NCI-H146 (cell line): Measurements from ENCODE around the gene ADI1.
"Not testable (repeated sequence)": the region's sequence is repeated elsewhere in the genome, so short reads cannot be mapped to it uniquely, and the experiment has no call there.

Experiments
- DNase-seq: peaks from one replicate; lab custom pipeline; 2025; lab: John Stamatoyannopoulos, UW

Gene ADI1

DNA sequence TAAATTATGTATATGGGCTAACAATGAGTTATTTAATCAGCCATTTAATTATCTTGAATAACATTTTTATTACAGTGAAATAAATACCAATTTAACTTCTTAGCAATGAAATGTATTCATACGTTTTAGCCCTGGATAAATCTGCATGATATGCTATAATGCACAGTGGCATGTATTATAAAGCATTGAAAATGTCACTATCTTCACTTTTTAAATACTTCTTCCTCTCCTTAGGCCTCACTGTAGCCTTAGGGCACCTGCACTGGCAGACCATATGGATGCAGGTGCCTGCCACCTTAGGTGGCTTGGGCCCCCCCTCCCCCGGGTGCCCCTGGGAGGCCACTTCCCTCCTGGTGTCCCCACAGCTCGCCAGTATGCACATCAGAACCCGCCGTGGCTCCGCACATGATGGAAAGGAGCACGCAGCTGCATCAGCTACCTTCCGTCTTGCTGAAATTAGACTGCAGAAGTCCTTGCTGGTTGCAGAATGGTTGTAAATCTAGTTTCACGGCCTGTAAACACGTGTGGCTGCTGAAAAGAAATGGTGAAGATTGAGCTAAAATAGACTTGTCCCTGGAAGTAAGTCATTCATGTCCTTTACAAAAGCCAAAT is 56.7 kb downstream of the ADI1 start:
- no peak for DNase-seq

DNA sequence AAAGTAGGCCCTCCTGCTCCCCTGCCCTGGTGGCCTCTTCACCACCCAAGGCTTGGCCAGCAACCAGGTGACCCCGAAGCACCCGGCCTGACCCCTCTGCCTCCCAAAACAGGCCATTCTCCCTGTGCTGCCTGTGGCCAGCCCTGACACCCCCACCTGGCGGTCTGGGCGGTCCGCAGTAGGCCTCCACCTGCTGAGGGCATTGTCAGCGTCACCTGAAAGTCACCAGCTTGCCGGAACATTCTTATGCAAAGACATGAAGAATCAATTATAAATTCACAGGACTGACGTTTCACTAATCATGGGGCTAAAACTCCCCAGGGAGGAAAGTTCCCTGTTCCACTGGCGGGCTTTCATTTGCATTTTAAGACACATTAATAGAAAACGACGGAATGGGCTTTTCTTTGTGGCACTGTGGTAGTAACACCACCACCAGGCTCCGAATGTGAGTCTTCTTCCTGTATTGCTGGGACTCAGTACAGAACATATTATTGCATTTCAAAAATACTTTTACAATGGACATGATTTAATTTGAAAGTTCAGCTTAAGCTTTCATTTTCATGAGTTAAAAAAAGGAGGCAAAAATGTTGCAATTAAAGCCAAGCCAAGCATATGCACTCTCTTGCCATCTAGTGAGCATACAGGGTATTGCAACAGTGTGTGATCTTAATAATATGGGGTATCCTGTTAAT is 57.4 kb downstream of the ADI1 start:
- peak; percentile 51 for DNase-seq

DNA sequence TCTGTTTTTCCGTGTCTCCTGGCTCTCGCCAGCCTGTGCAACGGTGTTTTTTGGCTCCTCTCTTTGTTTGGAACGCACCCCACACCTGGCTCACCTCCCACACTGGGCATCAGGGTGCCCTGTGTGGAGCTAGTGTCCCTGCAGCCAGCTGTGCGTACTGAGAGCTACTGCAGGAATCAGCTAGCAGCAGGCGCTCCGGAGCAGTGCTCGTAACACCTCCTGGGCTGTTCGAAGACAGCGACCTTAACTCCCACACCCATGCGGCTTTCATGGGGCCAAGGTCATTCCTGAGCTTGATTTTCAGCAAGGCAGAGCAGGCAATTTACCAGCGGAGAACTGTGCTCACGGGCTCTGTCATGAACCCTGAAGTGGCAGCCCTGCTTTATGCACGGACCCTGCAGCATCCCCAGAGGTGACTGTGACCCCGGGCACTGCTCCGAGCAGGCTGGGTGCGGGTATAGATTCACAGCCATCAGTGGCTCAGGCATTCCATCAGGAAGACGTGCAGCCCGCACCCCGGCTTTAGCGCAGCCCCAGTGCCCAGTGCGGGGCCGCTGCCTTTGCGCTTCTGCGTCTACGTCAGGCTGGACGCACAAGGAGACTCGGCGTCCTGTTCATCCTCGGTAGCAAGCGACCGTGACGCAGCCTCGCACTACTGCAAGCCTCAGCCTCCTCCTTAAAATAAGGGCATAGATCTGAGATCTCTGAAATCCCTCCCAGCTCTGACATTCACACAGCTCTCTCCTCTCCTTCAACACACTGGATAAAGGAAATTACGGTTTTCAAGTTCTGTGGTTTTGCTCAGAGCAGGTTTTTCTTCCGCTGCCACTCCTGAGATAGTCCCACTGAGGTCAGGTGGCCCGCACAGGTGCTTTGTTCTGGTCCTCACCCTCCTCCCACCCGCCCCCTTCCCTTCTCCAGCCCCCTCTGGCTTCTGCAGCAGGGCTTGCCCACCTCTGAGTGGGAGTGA is 58.2 kb downstream of the ADI1 start:
- DNase-seq = no peak

DNA sequence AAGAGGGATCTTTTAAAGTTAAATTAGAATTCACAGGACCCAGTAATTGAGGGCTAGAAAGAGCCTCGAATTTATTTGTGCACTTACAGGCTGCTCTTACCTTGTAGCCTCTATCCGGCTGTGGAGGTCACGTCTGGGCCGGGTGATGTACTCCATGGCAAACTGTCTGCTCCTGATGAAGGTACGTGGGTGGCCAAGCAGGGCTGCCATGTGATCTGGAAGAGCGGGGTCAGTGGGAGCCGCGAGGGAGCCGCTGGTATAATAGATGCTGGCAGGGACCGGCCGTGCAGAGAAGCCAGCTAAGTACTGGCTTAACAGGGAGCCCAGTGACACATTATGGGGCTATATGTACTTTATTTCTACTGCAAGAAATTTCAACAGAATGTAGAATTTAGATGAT is 59.2 kb downstream of the ADI1 start:
- DNase-seq = no peak

DNA sequence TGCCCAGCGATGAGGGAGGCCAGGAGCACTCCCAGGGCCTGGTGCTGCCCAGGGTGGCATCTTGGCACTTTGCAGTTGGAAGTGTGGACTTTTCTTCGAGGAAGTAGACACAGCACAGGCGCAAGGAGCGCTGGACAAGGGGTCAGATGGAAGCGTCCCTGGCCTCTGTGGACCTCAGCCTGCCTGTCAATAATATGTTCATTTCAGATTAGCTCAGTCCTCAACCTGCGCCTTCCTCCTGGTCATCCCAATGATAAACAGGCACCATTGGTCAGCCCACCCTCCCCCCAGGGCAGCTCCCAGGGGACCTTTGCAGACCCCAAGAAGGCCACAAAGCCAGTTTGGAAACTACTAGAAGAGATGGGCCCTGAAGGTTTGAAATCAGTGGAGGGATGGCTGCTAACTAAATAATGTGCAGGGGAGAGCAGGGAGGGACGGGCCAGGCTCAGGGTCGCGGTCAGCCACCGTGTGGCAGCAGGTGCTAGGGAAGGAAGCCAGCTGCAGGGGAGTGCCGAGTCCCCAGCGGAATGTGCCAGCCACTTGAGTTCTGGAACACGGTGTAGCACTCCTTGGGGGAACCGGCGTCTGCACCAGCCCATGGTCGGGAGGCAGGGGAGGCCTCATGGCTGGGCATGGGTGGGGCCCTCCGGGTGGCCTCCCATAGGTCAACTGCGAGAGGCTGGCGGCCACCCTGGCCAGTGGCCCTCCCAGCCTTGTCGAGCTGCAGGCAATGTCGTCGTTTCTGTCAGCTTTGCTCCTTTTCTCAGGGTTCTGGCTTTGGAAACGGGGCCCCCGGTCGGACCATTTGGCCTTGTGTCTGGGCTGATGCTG is 59.9 kb downstream of the ADI1 start:
- DNase-seq = no peak

DNA sequence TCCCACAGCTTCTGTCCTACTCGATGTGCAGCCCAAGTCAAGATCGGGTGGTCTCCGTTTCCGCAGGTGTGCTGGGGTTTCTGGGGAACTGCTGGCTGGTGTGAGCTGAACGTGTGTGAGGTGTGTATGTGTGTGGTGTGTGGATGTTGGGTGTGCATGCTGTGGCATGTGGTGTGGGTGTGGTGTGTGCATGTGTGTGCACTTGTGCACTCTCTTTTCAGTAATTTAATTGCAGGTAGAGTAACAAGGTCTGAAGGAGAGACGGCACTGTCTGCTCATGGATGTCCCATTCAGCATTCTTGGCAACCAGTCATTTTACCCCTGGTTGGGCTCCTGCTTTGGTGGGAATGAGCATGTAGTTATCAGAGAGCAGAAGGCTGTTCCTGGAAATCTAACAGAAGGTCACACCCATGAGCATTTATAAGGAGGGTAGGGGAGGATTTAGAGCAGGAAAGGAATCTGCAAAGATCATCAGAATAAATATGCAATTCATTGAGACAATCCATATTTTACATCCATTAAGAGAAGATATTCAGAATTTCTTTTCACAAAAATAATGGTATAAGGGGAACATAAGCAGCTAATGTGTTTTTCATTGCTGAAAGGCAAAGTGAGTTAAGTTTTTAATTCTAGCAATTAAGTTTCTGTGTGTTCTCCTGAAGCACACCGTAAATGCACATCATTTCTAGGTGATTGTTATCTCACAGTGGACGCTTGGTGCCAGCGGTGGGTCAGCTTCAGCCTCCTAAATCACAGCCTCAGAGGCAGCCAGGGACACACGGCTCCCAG is 60.7 kb downstream of the ADI1 start:
- no peak for DNase-seq

DNA sequence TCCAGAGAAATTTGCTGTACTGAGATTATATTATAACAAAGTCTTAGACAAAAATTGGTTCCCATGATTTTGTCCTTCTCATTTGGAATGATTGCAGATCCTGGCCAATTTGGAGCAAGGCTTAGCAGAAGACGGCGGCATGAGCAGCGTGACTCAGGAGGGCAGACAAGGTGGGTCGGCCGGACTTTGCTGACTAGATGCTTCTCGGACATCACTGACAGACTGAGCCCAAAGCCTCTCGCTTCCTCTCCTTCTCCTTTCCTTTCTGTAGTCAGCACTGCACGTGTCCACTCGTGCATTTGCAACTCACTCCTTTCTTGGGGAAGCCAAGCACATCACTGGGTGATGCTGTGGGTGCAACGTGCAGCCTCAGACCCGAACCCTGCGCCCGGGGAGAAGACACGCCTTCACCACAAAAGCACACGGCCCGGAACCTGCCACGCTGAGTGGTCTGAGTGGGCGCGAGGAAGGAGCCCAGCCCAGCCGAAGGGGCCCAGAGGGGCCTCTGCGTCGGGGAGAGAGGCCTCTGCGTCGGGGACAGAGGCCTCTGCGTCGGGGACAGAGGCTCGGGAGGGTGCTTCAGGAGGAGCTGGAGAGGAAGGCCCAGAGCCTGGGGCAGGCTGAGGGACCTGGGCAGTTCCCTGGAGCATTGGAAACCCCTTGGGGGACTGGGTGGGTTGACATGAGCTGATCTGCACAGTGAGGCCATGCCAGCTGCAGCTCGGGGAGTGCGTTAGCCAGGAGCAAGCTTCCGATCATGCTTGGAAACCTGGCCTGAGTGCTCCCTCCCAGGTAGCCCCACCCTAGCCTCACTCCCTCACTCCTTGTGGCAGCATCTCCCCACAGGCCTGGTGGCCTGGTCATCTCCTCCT is 61.6 kb downstream of the ADI1 start:
- DNase-seq = no peak

DNA sequence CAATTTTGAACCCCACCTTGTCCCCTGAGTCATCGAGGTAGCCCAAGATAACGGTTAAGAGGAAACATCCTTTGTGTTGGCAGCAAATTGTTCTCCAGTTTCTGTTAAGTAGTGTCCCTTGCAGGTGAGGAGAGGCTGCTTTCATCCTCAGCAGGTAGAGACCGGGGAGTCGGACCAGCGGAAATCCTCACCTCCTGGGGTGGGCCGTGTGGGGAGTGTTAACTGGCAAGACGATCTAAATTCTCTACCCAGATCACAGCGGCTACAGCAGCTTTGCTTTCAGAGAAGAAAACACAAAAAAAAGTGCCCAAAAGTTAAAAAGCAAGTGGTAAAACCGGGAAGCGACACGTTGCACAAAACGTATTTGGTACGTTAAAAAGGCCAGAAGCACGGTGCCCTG is 63.2 kb downstream of the ADI1 start:
- no peak for DNase-seq

DNA sequence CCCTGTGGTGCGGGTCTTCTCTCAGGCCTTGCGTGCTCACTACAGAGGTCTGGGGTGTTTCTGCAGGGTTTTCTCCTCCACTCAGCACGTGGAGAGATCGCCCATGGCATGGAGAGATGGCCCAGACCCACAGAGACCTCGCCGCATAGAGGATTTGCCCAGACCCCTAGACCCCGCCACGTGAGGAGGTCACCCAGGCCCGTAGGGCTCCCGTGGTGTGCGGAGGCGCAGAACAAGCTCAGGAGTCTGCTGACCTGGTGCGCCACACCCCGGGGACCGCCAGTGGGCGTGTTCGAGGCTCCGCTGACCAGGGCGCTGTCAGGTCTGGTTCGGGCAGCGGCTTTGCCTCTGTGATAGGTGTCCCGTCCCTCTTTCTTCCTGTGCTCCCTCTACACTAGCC is 64.5 kb downstream of the ADI1 start:
- no peak for DNase-seq

DNA sequence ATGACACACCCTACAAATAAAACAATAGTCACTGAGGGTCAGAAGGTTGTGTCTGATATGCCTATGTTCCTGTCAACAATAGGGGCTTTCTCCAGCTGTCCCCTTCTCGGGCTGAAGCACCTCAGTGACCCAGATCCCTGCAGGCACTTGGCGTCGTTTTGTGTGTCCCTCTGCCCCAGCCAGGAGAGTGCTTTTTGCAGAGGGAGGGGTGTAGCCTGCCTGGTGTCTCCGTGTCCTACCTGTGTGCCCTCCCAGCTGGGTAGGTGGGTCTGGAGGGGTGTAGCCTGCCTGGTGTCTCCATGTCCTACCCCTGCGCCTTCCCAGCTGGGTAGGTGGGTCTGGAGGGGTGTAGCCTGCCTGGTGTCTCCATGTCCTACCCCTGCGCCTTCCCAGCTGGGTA is 65.3 kb downstream of the ADI1 start:
- DNase-seq = not testable (repeated sequence)

DNA sequence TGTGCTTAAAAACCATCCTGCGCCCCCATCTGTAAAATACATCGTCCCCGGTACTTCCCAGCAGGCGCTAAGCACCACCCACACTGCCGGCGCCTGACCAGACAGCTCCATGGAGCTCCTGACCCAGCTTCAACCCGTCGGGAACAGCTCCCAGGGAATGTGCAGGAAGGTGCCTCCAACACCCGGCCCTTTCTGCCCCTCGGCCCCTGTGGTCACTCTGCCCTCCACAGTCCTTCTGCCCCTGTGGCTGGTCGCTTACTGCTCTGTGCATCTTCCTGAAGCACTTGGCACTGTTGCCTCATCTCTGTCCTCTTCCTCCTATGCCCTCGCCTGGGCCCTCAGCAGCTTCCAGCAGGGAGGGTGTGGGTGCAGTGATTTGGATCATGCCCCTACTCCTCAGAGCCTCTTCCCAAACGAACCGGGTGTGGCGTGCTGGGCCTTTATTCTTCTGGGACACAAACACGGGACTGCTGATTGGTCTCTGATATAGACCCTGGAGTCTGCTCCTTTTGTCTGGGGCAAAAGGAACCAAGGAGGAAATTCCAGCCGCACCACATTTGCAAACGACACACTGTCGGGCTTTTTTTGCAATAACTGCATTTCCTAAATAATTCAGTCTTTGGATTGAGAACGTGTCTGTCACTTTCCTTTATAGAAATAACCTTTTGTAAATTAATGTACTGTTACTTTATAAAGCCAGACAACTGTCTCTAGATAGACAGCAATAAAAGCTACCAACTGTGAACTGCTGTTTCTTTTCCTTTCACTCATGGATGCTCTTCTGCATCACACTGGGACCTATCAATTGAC is 65.9 kb downstream of the ADI1 start:
- DNase-seq = no peak

DNA sequence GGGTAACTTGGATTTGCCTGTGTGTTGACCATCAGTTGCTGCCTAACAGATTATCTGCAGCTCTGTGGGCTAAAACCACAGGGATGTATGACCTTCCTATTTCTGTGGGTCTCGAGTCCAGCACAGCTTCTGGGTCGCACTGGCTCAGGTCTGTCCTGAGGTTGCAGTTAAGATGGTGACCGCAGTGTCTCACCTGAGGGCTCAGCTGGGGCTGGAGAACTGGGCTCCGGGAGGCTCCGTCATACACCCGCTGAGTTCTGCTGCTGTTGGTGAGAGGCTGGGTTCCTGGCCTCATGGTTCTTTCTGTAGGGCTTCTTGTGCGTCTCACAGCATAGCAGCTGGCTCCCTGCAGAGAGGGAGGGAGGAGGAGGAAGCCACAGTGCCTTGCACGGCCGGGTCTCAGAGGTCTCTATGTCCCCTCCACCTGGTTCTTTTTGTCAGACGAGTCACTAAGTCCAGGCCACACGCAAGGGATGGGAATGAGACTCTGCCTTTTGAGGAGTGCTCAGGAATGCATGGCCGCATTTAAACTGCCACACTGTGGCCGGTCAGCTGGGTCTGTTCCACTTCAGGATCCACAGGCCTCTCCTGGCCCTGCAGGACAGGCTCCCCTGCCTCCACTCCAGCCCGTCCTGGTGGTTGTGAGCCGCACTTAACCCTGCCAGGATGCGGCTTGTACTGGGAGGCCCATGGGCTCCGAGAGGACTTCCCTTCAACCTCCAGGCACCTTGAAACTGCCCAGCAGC is 67.2 kb downstream of the ADI1 start:
- DNase-seq = no peak

DNA sequence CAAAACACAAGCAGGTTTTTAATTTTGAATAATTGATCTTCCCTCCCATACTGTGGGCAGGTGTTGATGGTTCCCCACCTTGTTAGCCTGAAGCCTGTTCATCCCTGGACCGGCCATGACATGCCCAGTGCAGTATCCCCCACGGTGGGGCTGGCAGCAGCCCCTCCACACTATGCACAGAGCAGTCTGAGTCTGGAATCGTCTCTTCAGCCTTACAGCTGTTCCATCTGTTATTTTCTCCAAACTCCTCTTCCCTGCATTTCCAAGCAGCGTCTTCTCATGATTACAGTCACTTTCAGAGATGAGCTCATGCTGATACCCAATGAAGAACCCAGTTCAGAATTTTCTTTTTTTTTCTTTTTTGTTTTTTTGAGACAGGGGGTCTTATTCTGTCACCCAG is 68.2 kb downstream of the ADI1 start:
- peak; percentile 40 for DNase-seq

DNA sequence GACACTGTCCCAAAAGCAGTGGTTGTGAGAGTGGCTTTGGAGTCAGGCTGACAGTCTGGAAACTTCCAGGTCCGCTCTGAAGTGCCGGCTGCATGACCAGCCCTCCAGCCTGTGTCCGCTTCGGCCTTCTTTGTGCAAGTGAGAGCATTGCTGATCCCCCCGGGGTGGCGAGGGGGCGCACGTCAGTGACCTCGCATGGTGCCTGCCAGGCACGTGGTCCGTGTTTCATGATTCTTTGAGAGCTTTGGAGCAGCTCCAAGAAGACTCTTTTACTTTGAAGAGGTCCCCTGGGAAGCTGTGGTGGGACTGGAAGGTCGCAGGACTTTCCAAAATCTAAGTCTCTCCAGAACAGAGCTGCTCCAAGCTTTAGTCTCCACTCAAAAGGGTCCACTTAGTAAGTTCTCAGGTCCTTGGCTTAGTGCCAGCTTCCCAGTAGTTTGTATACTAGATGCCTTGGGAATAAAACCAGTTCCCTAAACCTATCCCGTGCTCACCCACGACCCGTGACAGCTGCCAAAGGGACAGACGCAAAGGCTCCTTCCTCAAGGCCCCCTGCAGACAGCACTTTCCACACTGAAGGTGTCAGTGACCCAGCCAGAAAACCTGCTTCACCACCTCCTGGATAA is 68.8 kb downstream of the ADI1 start:
- DNase-seq = peak; percentile 40

DNA sequence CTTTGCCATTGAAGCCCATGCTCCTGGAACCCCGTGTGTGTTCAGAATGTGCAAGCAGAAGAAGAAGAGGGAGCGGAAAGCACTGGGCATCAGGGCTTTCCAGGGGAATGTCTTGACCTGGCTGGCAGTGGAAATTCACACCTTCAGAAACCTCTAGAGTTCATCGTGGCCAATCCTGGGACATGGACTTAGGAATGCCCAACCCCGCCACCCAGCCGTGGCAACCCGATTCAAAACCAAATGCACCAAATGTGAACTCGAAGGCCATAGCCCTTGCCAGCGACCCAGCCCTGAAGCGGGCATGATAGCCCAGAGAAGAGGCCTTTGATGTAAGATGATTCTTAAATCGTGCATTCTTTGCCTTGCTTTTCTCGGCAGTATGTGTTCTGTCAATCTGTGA is 69.4 kb downstream of the ADI1 start:
- no peak for DNase-seq

DNA sequence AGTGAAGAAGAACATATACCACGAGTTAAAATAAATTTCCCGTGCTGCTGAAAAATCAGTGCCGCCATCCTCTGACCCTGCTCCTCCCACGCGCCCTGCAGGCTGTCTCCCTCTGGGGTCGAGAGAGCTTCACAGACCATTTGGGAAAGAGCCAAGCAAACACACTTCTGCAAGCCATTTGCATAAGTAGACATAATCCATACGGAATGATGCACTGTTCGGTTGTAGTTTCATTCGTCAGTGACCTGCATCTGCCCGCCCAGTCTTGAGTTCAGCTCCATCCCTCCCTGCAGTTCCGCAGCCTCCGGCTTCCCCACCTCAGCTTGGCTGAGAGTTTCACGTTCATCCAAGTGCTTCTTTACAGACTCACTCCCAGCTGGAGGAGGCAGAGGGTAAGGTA is 70.2 kb downstream of the ADI1 start:
- no peak for DNase-seq

DNA sequence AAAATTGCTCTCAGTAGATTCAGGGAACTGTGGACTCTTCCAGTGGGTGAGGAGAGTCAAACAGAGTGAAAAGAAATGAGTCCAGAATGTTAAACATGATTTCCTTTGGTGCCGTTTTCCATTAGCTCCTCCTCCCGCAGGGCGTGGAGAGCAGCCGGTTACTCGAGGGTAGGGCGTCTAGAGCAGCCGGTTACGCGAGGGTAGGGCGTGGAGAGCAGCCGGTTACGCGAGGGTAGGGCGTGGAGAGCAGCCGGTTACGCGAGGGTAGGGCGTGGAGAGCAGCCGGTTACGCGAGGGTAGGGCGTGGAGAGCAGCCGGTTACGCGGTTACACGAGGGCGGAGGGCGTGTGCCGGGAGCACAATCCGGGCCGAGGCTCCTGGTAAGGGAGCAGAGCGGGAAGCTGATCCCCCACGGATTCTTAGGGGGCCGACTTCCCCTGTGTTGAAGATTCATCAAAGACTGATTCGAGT is 70.9 kb downstream of the ADI1 start:
- DNase-seq = not testable (repeated sequence)

DNA sequence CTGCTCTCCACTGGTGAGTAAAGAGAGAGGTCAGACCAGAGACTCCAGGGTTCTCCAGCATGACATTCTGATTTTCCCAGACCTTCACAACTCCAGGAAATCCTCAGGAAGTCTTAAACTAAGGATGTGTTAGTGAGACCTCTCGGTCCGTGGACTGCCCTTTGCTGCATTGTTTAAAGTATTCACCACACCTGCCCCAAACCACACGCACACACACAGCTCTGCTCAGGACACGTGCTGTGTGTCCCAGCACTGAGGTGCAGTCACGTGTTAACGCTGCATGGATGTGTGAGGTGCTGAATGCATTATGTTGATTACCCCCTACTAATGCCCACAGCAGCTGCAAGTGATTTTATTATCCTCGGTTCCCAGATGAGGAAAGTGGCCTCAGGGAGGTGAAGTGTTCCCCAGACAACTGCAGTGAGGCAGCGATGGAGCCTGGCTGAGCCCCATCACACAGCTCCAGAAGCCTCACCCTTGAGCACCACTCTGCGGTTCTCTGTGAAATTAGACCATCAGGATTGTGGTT is 71.5 kb downstream of the ADI1 start:
- no peak for DNase-seq
